Measurements from ENCODE around the gene GUCY1B1.

Gene GUCY1B1

DNA sequence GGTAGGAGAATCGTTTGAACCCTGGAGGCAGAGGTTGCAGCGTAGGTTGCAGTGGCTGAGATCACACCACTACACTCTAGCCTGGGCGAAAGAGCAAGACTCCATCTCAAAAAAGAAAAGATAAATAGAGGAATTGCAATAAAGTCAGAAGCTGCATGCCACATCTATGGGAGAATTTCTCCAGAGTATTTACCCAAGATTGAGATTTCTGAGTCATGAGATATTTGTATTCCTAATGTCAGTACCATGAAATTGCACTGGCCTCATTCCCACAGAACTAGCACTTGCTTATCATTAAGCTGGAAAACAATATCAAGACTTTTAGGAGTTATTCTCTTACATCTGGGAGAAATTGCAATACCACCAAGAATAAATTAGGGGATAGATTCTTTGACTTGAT is 69.8 kb downstream of the GUCY1B1 start:
- no peak for DNase-seq
- in situ Hi-C loops (cut with HindIII; ENCODE audit: low pct_ligation_motif_present, low pct_unique_long_range_greater_than_20kb, low sequenced_read_pairs), result no loop called here

DNA sequence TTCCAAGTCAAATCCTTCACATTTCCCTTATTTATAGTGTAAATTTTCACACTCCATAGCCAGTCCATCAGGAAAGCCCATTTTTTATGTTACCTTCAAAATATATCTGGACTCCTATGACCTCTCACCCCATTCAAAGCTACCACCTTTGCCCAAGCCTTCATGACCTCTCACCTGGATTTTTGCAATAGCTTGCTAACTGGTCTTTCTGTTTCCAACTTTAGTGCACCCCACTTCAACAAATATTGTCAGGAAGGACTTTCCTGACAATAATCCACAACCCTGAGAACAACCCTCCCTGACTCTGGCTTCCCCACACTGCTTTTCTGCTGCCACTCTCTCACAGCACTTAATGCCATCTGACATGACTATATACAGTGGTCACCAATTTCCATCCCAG is 73.8 kb downstream of the GUCY1B1 start:
- in situ Hi-C loops (cut with HindIII; ENCODE audit: low pct_ligation_motif_present, low pct_unique_long_range_greater_than_20kb, low sequenced_read_pairs), result no loop called here
- no peak for DNase-seq

DNA sequence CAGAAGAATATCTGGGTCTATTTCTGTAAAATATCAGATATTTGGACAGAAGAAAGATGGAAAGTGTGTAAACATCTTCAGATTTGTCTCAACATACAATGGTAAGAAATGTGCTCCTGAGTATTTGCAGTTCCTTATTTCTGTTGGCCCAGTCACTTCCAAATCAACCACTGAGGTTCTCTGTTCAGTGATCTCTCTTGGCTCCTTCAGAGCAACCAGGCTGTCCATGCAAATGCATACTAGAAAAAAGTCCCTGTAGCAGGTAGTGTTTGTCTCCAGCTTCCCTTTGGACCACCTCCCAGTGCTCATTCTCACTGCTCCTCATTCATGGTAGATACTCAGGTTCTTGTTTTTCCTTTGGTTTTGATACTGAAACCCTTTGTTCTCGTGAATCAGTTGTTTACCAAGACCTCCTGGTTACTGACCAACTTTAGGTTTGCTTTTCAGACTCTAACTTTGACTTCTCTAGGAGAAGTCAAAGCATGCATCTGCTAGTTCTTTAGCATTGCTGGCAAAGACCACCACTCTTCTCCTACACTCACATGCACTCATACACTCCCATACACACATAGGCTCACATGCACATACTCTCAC is 78.5 kb downstream of the GUCY1B1 start:
- in situ Hi-C loops (cut with HindIII; ENCODE audit: low pct_ligation_motif_present, low pct_unique_long_range_greater_than_20kb, low sequenced_read_pairs), result no loop called here
- no peak for DNase-seq

DNA sequence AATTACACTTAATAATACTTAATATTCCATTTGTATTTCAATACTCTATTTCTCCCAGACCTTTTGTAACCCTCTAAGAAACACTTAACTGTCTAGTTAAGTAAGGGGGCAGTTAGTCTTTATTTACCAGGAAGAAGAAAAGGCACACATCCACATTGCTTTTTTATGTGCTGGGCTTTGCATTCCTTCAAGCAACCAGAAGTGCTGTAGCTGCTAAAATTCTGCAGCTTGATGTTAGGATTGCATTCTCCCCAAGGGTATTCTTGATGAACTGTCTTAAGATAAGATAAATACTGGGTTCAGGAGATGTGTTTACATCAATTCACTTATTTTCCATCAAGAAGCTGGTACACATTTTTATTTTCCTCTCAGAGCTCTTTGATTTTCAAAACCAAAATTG is 83.3 kb downstream of the GUCY1B1 start:
- in situ Hi-C loops (cut with HindIII; ENCODE audit: low pct_ligation_motif_present, low pct_unique_long_range_greater_than_20kb, low sequenced_read_pairs), result no loop called here
- no peak for DNase-seq

DNA sequence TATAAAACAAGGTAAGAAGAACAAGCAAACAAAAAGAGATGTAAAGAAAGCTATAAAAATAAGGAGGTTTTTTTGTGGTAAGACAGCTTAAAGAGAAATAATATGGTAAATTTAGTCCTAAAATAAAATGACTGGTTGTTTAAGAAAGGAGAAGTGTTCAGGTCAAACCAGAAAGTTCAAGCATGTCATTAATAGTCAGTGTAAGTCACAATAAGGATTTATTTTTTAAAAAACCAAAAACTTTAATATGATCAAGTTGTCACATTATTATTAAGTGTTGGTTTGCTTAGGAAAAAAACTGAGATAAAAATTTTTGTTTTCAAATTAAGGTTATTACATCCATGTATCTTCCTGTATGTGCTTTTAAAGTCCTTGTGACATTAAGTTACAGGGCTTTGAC is 88.1 kb downstream of the GUCY1B1 start:
- no peak for DNase-seq
- in situ Hi-C loops (cut with HindIII; ENCODE audit: low pct_ligation_motif_present, low pct_unique_long_range_greater_than_20kb, low sequenced_read_pairs), result no loop called here

DNA sequence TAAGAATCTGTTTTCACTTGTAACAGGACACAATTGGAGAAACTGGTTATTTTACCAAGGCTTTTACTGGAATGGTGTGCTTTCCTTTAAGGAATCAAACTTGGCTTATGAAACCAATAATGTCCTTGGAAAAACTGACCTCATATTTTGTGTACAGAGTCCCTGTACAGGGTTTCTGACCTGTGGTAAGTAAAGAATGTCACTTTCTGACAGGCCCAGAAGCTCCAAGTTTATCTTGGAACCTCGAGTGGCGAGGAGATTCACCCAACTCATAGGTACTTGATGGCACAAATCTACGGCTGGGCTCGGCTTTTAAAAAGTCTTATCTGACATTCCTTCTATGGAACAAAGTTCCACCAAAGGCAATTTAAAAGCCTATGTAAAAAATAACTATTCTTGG is 90.2 kb downstream of the GUCY1B1 start:
- no peak for DNase-seq
- in situ Hi-C loops (cut with HindIII; ENCODE audit: low pct_ligation_motif_present, low pct_unique_long_range_greater_than_20kb, low sequenced_read_pairs), result no loop called here

DNA sequence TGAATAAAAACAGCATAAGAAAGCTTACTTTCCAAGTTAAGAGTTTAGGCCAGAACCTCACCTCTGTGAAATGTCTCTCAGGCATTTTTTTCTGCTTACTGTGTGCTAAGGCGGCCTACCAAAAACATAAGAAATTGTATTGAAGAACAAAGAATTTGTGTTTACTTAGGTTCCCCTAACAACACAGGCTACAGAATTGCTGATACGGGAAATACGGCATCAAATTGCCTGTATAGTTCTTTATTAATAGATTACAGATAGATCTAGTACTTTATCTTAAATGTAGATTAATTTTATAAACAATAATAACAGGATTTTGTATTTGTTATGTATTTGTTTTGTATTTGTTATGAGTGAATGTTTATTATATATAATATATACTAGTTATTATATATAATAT is 94.4 kb downstream of the GUCY1B1 start:
- in situ Hi-C loops (cut with HindIII; ENCODE audit: low pct_ligation_motif_present, low pct_unique_long_range_greater_than_20kb, low sequenced_read_pairs), result no loop called here
- DNase-seq, result no peak

DNA sequence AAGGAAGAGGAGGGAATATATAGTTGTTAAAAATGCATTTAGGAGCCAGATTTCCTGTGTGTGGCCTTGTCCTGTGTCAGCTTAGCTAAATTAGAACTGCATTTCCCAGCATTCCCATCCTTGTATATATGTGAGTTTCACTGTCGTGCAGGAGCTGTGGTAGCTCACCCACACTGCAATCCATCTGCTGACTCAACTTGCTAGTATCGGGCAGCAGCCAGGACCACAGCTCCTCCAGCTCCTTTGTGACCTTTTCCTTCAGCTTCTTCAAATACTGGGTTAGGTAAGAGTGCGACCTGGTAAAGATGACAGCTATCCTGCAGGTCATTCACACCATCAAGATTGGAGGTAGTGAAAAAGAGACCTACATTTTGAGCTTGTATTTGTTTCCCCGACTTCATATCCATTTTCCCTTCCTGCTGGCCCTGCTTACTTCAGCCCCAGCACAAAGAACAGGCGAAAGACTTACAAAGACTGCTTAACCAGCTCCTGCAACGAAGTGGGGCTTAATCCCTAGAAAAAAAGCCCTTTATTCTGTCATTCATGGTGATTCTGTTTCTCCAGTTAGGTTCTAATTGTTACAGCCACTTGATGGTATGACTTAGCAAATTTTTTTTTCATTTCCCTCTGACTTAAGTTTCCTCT is 95.9 kb downstream of the GUCY1B1 start:
- no peak for DNase-seq
- in situ Hi-C loops (cut with HindIII; ENCODE audit: low pct_ligation_motif_present, low pct_unique_long_range_greater_than_20kb, low sequenced_read_pairs), result no loop called here

DNA sequence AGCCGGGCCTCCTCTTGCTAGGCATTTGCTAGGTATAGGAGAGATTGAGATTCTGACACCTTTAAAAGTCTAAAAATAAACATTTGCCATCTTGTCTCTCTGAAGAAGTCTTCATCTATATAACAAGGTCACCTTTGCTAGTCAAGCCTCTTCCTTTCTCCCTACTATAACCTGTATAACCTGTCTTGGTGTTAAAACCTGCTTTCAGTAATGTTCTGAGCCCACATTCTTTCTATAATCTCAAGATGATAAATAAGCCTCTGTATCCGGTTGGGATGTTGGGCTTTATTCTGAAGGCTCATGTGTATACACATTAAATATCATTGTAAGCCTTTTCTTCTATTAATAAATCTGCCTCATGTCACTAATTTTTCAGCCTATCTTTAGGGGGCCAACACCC is 97.1 kb downstream of the GUCY1B1 start:
- no peak for DNase-seq
- in situ Hi-C loops (cut with HindIII; ENCODE audit: low pct_ligation_motif_present, low pct_unique_long_range_greater_than_20kb, low sequenced_read_pairs), result no loop called here

All from ACHN (cell line).